HG02852 (cell line): Measurements from ENCODE around the gene CAB39.
A peak's percentile ranks its signal among the peaks of the same experiment; 100 is the strongest.
"Not testable (repeated sequence)": the region's sequence is repeated elsewhere in the genome, so short reads cannot be mapped to it uniquely, and the experiment has no call there.

Source experiments
- ATAC-seq: cut with Tn5 transposase; IDR thresholded peaks from one replicate; pipeline ENCODE4 v1.9.1; 2021; ENCODE audit warnings: mild to moderate bottlenecking, moderate library complexity; ENCODE audit not compliant: unreplicated experiment

The CAB39 gene

GRCh38 chr2:230682546-230682945 lies 30.1 kb upstream of the CAB39 start:
- ATAC-seq, result no peak

DNA sequence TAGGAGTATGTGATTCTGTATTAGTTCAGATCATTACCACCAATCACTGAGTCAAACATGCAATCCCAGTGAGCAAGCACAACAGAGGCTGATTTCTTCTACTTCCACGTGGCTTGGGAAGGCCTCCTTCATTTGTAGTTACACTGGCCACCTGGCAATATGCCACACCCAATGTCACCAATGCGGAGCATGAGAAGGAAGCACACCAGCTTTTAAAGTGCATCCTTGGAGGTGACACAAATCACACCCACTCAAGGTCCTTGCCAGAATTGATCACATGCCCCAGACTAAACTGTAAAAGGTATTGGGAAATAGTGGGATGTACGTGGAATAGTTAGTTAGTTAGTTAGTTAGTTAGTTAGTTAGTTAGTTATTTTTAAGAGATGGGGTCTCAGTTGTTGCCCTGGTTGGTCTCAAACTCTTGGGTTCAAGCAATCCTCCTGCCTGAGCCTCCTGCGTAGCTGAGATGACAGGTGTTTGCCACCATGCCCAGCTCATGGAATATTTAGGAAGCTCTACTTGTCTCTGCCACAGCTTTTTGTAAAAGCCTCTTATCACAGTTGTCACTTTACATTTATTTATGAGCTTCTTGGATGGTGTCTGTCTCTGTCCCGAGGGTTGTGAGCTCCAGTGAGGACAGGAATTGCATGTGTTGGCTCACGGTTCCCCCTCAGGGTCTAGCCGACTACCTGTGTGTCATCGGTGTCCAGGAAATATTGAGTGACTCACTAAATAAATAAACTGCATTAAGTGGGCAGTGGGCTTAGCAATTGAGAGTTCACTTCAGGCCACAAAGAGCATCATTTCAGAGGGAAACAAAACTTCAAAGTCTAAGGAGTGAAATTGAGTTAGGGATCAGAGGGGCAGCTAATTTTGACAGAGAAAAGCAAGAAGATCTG lies 28.1 kb upstream of the CAB39 start:
- ATAC-seq, result no peak

- no peak for ATAC-seq
These were observed 27.5 kb upstream of the CAB39 start for GRCh38 chr2:230685178-230685577.

- no peak for ATAC-seq
These were observed 25.1 kb upstream of the CAB39 start for GRCh38 chr2:230687498-230687897.

- ATAC-seq, result no peak
These were observed 24.2 kb upstream of the CAB39 start for GRCh38 chr2:230688490-230688889.

- no peak for ATAC-seq
These were observed 22.2 kb upstream of the CAB39 start for GRCh38 chr2:230690439-230690838.

DNA sequence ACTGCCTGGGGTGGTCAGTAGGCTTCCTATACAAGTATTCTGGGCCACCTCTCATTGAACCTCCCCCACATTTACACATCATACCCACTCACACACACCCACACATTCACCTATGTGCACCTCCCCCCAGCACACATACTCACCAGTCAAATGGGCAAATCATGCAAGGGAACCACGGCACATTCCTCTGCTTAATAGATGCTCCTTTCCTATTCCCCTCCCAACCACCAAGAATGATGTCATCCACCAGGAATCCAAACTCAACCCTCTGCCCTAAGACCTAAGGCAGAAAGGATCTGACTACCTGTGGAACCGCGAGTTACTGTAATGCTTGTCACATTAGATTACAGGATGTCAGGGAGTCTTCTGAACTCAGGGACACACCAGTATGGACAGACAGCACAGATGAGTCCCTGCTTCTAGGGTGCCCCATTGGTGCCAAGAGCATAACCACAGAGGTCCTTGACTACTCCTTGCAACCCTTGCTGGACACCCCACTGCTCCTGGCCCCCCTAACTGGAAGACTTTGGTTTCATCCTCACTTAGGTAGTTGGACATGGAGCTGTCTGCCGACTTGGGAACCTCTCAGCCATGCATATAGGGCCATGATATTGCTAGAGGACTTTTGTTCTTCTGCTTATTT lies 21.5 kb upstream of the CAB39 start:
- no peak for ATAC-seq

GRCh38 chr2:230692760-230693159 lies 19.9 kb upstream of the CAB39 start:
- ATAC-seq, result no peak

- ATAC-seq, result no peak
These were observed 19.2 kb upstream of the CAB39 start for GRCh38 chr2:230693411-230693810.

GRCh38 chr2:230694241-230694640 lies 18.4 kb upstream of the CAB39 start:
- peak; percentile 85 for ATAC-seq

GRCh38 chr2:230695551-230695950 lies 17.1 kb upstream of the CAB39 start:
- no peak for ATAC-seq

DNA sequence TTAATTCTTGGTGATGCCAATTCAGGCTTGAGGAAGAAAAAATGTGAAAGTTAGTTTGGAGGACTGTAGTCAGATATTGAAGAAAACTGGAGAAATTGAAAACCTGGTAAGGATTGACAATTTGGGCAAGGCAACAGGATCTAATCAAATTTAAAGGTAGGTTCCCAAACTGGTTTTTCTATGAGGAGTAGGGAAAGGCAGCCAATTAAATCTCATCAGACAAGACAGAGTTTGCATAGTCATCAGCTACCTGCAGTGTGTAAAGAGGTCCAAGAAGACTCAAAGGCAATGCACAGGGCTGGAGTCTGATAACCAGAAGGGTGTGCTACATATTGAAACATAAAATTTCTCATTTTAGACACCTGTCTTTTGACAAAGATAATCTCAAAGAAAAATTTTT lies 16.0 kb upstream of the CAB39 start:
- ATAC-seq, result no peak

GRCh38 chr2:230697676-230698075 lies 15.0 kb upstream of the CAB39 start:
- ATAC-seq, result no peak

GRCh38 chr2:230698753-230699152 lies 13.9 kb upstream of the CAB39 start:
- ATAC-seq, result not testable (repeated sequence)

GRCh38 chr2:230700447-230700846 lies 12.2 kb upstream of the CAB39 start:
- ATAC-seq, result no peak

DNA sequence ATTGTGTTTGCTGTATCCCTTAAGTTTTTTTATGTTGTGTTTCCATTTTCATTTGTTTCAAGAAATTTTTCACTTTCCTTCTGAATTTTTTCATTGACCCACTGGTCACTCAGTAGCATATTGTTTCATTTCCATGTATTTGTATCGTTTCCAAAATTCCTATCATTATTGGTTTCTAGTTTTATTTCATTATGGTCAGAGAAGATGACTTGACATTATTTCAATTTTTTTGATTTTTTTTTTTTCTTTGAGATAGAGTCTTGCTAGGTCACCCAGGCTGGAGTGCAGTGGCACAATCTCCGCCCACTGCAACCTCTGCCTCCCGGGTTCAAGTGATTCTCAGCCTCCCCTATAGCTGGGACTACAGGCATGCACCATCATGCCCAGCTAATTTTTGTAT lies 11.3 kb upstream of the CAB39 start:
- no peak for ATAC-seq

DNA sequence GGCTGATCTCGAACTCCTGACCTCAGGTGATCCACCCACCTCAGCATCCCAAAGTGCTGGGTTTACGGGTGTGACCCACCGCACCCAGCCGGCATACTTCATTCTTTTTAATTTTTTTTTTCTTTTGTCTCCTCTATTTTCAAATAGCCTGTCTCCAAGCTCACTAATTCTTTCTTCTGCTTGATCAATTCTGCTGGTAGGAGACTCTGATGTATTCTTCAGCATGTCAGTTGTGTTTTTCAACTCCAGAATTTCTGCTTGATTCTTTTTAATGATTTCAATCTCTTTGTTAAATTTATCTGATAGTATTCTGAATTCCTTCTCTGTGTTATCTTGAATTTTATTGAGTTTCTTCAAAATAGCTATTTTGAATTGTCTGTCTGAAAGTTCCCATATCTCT lies 10.2 kb upstream of the CAB39 start:
- not testable (repeated sequence) for ATAC-seq

- ATAC-seq, result no peak
These were observed 9.1 kb upstream of the CAB39 start for GRCh38 chr2:230703514-230703913.

DNA sequence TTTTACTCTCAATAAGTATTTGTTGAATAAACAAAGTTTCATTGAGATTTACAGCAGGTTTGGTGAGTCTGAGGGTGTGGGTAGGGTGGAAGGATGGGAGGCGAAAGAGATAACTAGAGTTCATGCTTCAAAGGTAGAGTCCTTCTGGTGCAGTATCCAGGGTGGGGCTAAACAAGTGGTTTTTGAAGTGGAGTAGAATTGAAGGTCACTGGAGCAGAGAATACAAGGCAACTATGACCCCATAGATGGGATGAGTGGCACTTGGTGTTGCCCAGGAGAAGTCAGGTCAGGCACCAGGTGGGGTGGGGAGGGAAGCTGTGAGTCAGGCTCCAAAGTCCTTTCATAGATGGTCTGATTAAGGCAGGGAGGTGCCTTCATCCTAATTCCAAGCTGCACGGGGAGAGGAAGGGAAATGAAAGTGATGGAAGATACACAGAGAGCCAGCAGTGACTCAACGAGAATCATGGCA lies 6.6 kb upstream of the CAB39 start:
- ATAC-seq, result no peak

DNA sequence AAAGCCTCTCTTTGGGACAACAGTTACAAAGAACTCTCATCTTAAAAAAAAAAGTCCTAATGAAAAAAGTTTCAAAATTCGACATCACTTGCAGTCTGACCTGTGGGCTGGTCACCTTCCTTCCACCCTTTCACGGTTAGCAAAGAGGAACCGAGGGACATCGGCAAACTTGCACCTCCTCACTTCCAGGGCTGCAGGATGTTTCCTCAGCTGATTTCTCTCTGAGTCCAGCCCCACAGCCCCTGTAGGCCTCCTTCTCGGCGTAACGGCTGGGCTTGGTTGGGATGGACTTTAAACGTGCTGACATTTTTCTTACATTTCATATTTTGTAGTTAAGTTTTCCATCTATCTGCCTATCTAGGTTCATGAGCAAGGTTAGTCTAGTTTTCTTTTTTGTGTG lies 5.7 kb upstream of the CAB39 start:
- ATAC-seq, result no peak

GRCh38 chr2:230708204-230708603 lies 4.4 kb upstream of the CAB39 start:
- ATAC-seq, result no peak

DNA sequence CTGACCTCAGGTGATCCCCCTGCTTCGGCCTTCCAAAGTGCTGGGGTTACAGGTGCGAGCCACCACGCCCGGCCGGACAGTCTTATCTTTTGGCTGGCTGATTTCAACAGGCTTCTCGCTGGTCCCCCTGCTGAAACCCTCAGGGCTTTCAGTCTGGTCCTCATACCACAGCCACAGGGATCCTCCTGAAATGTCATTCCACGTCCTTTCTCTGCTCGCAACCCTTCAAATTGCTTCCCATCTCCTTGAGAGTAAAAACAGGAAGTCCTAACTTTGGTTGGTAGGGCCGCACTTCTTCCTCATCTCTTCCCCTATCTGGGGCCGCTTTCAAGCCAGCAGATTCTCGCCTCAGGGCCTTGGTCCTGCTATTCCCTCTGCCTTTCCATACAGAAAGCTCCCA lies 1.4 kb upstream of the CAB39 start:
- no peak for ATAC-seq
